ENCODE measurements around the gene ST6GALNAC2.

The ST6GALNAC2 gene

GRCh38 chr17:76598004-76598439 is 12.4 kb upstream of the ST6GALNAC2 start:
- no peak for DNase-seq

- DNase-seq = no peak
Observed at GRCh38 chr17:76597156-76598003, 11.7 kb upstream of the ST6GALNAC2 start.

- DNase-seq = no peak
Observed at GRCh38 chr17:76594690-76595089, 9.0 kb upstream of the ST6GALNAC2 start.

- DNase-seq = no peak
Observed at GRCh38 chr17:76593959-76594358, 8.3 kb upstream of the ST6GALNAC2 start.

- DNase-seq = no peak
Observed at GRCh38 chr17:76593384-76593826, 7.7 kb upstream of the ST6GALNAC2 start.

GRCh38 chr17:76588182-76588581 is 2.5 kb upstream of the ST6GALNAC2 start:
- no peak for DNase-seq

- DNase-seq = no peak
Observed at GRCh38 chr17:76586741-76587487, 1.3 kb upstream of the ST6GALNAC2 start.

- DNase-seq = peak; percentile 36
Observed at GRCh38 chr17:76585033-76585648, 519 bp downstream of the ST6GALNAC2 start.

GRCh38 chr17:76584427-76585032 is 1.1 kb downstream of the ST6GALNAC2 start:
- no peak for DNase-seq

GRCh38 chr17:76582660-76583059 is 3.0 kb downstream of the ST6GALNAC2 start:
- no peak for DNase-seq

GRCh38 chr17:76581515-76581914 is 4.1 kb downstream of the ST6GALNAC2 start:
- DNase-seq = no peak

GRCh38 chr17:76579281-76579680 is 6.4 kb downstream of the ST6GALNAC2 start:
- DNase-seq = no peak

GRCh38 chr17:76578376-76578775 is 7.3 kb downstream of the ST6GALNAC2 start:
- no peak for DNase-seq

- no peak for DNase-seq
Observed at GRCh38 chr17:76577876-76578275, 7.8 kb downstream of the ST6GALNAC2 start.

GRCh38 chr17:76576189-76576588 is 9.5 kb downstream of the ST6GALNAC2 start:
- DNase-seq = no peak

- no peak for DNase-seq
Observed at GRCh38 chr17:76575570-76575969, 10.1 kb downstream of the ST6GALNAC2 start.

GRCh38 chr17:76574166-76574565 is 11.5 kb downstream of the ST6GALNAC2 start:
- no peak for DNase-seq

- no peak for DNase-seq
Observed at GRCh38 chr17:76573096-76573495, 12.6 kb downstream of the ST6GALNAC2 start.

- no peak for DNase-seq
Observed at GRCh38 chr17:76572201-76572910, 13.3 kb downstream of the ST6GALNAC2 start.

GRCh38 chr17:76570877-76571471 is 14.7 kb downstream of the ST6GALNAC2 start:
- DNase-seq = no peak

- DNase-seq = no peak
Observed at GRCh38 chr17:76570457-76570856, 15.2 kb downstream of the ST6GALNAC2 start.

Measured in right hindlimb (tissue), 1 donor.